Esophagus squamous epithelium (tissue), 4 donors: ENCODE results near the gene IDE.
"Not testable (repeated sequence)": the region's sequence is repeated elsewhere in the genome, so short reads cannot be mapped to it uniquely, and the experiment has no call there.

ENCODE experiments used
- CTCF ChIP-seq, 6 experiments: fragments of 450-650 bp in 4 of 6; fragments of 200-600 bp in 2 of 6; sonication (generic) in 2 of 6; IDR thresholded peaks; one replicate each; pipeline ENCODE4 v1.5.1; 2016 to 2019; ENCODE audit warnings: antibody characterized with exemption in 6 of 6, mild to moderate bottlenecking in 4 of 6, moderate library complexity in 4 of 6
- POLR2A ChIP-seq, 4 donors: fragments of 450-650 bp; IDR thresholded peaks; one replicate each; pipeline ENCODE4 v1.6.1; 2017; ENCODE audit warnings: antibody characterized with exemption in 4 of 4, mild to moderate bottlenecking in 4 of 4, moderate library complexity in 3 of 4

GRCh38 chr10:92582347-92582746, 8.5 kb upstream of the IDE start:
- not testable (repeated sequence) for TF ChIP-seq CTCF, POLR2A (IDR thresholded peaks at IDR 0.05)
